Camera-type eye (tissue), 1 donor: ENCODE results near the gene FLT1. TPM values are rescaled to one million over a fixed set of nuclear protein-coding genes. Genes with fewer than 3 reads are reported as not detected.

Experiments used
- total RNA-seq: library from RNA; depleted of rRNA; stranded (reverse); fragments of >200 nt; gene quantifications from one replicate; pipeline ENCODE4 v1.2.3, GENCODE V29; 2014

Gene FLT1, protein sequence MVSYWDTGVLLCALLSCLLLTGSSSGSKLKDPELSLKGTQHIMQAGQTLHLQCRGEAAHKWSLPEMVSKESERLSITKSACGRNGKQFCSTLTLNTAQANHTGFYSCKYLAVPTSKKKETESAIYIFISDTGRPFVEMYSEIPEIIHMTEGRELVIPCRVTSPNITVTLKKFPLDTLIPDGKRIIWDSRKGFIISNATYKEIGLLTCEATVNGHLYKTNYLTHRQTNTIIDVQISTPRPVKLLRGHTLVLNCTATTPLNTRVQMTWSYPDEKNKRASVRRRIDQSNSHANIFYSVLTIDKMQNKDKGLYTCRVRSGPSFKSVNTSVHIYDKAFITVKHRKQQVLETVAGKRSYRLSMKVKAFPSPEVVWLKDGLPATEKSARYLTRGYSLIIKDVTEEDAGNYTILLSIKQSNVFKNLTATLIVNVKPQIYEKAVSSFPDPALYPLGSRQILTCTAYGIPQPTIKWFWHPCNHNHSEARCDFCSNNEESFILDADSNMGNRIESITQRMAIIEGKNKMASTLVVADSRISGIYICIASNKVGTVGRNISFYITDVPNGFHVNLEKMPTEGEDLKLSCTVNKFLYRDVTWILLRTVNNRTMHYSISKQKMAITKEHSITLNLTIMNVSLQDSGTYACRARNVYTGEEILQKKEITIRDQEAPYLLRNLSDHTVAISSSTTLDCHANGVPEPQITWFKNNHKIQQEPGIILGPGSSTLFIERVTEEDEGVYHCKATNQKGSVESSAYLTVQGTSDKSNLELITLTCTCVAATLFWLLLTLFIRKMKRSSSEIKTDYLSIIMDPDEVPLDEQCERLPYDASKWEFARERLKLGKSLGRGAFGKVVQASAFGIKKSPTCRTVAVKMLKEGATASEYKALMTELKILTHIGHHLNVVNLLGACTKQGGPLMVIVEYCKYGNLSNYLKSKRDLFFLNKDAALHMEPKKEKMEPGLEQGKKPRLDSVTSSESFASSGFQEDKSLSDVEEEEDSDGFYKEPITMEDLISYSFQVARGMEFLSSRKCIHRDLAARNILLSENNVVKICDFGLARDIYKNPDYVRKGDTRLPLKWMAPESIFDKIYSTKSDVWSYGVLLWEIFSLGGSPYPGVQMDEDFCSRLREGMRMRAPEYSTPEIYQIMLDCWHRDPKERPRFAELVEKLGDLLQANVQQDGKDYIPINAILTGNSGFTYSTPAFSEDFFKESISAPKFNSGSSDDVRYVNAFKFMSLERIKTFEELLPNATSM (N-terminal part only)
- 125 TPM for total RNA-seq

DNA sequence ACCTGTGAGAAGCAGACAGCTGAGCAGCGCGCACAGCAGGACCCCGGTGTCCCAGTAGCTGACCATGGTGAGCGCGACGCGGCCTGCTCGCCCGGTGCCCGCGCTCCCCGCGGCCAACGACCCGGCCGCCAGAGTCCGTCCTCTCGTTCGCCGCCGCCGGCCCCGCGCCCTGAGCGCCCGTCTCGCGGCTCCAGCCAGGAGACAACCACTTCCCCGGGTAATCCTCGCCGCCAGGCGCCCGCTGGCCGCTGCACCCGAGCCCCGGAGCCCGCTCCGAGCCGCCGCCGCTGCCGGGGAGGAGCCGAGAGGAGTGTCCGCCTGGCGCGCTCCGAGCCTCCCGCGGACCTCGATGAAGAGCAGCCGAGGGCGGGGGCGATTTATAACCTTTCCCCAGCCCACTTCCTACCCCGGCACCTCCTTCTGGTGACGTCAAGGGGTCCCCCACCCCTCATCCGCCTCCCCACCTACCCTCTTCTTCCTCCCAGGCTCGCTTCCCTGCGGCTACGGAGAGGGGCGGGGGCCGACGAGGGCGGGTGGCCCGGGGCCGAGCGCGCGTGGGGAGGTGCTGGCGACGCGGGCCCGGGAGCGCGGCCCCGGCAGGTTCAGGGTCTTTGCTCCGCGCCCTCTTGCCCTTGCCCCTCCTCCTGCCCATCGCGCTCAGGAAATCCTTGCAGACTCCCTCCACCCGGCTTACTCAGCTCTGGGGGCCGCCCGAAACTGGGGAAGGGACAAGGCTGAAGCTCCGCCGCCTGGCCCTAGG lies at the start of gene FLT1:
TSS of gene FLT1 (minus strand) at position 351 of the 760 bp plus-strand sequence. CDS start at position 66, 285 bp downstream.

Other genes starting within 250 kb of the FLT1 start
- gene POMP, start 164.0 kb upstream of the FLT1 start, total RNA-seq = 53.2 TPM
- gene SLC46A3, start 223.8 kb upstream of the FLT1 start, total RNA-seq = 12.0 TPM